Esophagus muscularis mucosa (tissue), 4 donors: ENCODE data around the gene C9orf72. TPM values are rescaled to one million over a fixed set of nuclear protein-coding genes. Genes with fewer than 3 reads are reported as not detected.

Experiments
- DNase-seq: peaks from one replicate; pipeline ENCODE4 v3.0.0-alpha.2; 2017; ENCODE audit errors: extremely low spot score
- H3K27ac ChIP-seq, 4 donors: fragments of 200-600 bp; sonication (generic); replicated peaks in 1 of 4; 1 replicate in 3 of 4; 2 replicates in 1 of 4; pipeline ENCODE4 v1.5.1; 2016 to 2019; ENCODE audit warnings: mild to moderate bottlenecking in 1 of 4
- H3K27me3 ChIP-seq, 4 donors: fragments of 200-600 bp; sonication (generic); one replicate each; pipeline versions ENCODE4 v1.5.1 to v1.6.0; 2016 to 2019
- H3K36me3 ChIP-seq, 4 donors: fragments of 200-600 bp; sonication (generic); one replicate each; pipeline ENCODE4 v1.5.1; 2016 to 2019
- H3K4me1 ChIP-seq, 4 donors: fragments of 200-600 bp; sonication (generic); one replicate each; pipeline ENCODE4 v1.5.1; 2016 to 2019
- H3K4me3 ChIP-seq, 4 donors: fragments of 200-600 bp; sonication (generic); 1 replicate in 2 of 4; 2 replicates in 2 of 4; pipeline ENCODE4 v1.5.1; 2016 to 2019; ENCODE audit warnings: mild to moderate bottlenecking in 4 of 4, moderate library complexity in 1 of 4
- H3K9me3 ChIP-seq, 4 donors: fragments of 200-600 bp; sonication (generic); 1 replicate in 3 of 4; 2 replicates in 1 of 4; pipeline ENCODE4 v1.5.1; 2016 to 2019
- EP300 ChIP-seq: sonication (generic); formaldehyde crosslinking; IDR thresholded peaks from one replicate; pipeline ENCODE4 v1.6.1; 2017; ENCODE audit warnings: antibody characterized with exemption
- POLR2A ChIP-seq: fragments of 450-650 bp; IDR thresholded peaks from one replicate; pipeline ENCODE4 v1.6.1; 2017; ENCODE audit warnings: antibody characterized with exemption, moderate library complexity, mild to moderate bottlenecking, low read depth
- POLR2AphosphoS5 ChIP-seq, 2 donors: sonication (generic); formaldehyde crosslinking; IDR thresholded peaks; one replicate each; pipeline ENCODE4 v1.6.1; 2017; ENCODE audit warnings: antibody characterized with exemption in 2 of 2
- WGBS: methylation state at CpG from one replicate; pipeline ENCODE4 v1.1.5; 2018; 5-methylcytosine and 5-hydroxymethylcytosine counted together
- intact Hi-C: fragments of 100-400 bp; cut with DNase I; formaldehyde crosslinking; loops from one replicate; pipeline ENCODE4 v1.15.1; 2023
- total RNA-seq, 4 donors: library from RNA; depleted of rRNA; stranded (reverse); fragments of >200 nt; gene quantifications; one replicate each; pipeline versions ENCODE4 v1.1.0 to v1.2.1, GENCODE V29; 2016
- TF ChIP-seq, protein P1 (sequence below), 3 experiments: fragments of 200-600 bp in 2 of 3; fragments of 450-650 bp in 1 of 3; sonication (generic) in 2 of 3; IDR thresholded peaks; one replicate each; pipeline ENCODE4 v1.5.1; 2017 to 2019; ENCODE audit warnings: antibody characterized with exemption in 3 of 3, mild to moderate bottlenecking in 2 of 3, moderate library complexity in 1 of 3

C9orf72 gene
- total RNA-seq, 4 donors from 2014 or later, result 11.5 to 20.5 (median 14.6) TPM

DNA sequence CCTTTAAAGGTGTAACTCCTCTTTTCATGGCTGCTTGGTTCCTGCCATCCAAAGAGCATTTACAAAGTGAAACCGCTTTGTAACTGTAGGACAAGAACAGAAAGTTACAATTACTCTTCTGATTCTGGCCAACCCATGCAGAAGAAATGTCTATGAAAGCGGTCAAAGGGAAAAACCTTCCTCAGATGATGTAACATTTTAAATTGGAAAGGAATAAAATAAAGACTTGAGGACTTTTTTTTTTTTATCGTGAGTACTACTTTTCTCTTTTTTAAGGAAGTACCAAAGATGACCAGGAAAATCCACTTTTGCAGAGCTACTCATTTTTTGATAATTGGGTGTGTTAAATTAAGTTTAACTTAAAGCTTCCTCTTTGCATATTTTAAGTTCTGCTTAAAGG, 13.0 kb upstream of the C9orf72 start:
- Histone ChIP-seq H3K27ac (no peak overlapping the region), H3K9me3 (no peaks in the 10 kb centered on the region), H3K4me3 (no peak overlapping the region), H3K4me1 (no peaks in the 10 kb centered on the region), H3K36me3 (no peaks in the 10 kb centered on the region), H3K27me3 (no peaks in the 10 kb centered on the region)
- intact Hi-C loops, result no loop called here
- no peak for DNase-seq
- TF ChIP-seq POLR2AphosphoS5 (IDR thresholded peaks at IDR 0.05) (no peak), POLR2A (no peak), EP300 (no peak)
- TF ChIP-seq, protein P1, sequence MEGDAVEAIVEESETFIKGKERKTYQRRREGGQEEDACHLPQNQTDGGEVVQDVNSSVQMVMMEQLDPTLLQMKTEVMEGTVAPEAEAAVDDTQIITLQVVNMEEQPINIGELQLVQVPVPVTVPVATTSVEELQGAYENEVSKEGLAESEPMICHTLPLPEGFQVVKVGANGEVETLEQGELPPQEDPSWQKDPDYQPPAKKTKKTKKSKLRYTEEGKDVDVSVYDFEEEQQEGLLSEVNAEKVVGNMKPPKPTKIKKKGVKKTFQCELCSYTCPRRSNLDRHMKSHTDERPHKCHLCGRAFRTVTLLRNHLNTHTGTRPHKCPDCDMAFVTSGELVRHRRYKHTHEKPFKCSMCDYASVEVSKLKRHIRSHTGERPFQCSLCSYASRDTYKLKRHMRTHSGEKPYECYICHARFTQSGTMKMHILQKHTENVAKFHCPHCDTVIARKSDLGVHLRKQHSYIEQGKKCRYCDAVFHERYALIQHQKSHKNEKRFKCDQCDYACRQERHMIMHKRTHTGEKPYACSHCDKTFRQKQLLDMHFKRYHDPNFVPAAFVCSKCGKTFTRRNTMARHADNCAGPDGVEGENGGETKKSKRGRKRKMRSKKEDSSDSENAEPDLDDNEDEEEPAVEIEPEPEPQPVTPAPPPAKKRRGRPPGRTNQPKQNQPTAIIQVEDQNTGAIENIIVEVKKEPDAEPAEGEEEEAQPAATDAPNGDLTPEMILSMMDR (IDR thresholded peaks at IDR 0.05), result no peak
- 83% methylated on average over 3 of the region's 3 CpGs for WGBS

DNA sequence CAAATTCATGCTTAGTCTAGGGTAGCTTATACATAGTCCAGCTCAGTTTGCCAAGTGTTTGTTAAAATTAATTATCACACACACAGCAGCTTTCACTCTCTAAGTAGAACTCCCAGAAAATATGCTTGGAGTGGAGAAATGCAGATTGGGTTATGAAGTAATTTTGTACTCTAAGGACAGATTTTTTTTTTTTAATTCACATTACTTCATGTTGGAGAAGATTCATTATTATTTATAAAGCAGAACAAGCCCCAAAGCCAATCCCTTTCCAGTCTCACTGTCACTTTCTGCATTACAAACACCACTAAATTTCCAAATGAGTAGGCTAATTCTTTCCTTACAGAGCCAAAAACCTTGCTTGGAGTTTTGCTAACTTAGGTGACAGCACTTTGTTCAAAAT, 11.7 kb upstream of the C9orf72 start:
- no peaks in the 10 kb centered on the region for H3K9me3 ChIP-seq
- no peaks in the 10 kb centered on the region for H3K27me3 ChIP-seq
- no peak overlapping the region for H3K4me3 ChIP-seq
- no peak for DNase-seq
- no peaks in the 10 kb centered on the region for H3K36me3 ChIP-seq
- TF ChIP-seq POLR2AphosphoS5 (IDR thresholded peaks at IDR 0.05) (no peak), POLR2A (no peak), EP300 (no peak)
- TF ChIP-seq, protein P1 (IDR thresholded peaks at IDR 0.05), result no peak
- intact Hi-C loops, result no loop called here
- no peak overlapping the region for H3K27ac ChIP-seq
- no peaks in the 10 kb centered on the region for H3K4me1 ChIP-seq

DNA sequence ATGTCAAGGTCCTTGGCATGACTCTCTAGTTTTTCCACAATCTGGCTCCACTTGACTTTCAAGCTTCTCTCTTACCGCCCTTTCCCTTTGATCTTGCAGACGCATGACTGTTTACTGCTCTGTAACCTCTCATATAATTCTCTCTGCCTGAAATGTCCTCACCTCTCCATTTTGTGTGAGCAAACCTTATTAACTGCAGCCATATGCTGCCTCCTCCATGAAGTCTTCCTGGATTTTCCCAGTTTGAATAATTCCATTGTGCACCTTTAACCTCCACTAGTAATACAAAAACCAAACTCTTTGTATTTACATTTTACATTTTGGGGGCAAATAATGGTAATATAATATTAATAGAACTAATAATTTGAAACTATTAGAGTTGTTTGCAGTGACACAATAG, 9.5 kb upstream of the C9orf72 start:
- H3K27me3 ChIP-seq, result no peaks in the 10 kb centered on the region
- no peak overlapping the region for H3K4me3 ChIP-seq
- H3K27ac ChIP-seq, result no peak overlapping the region
- peaks cover 0 to 4% (median 0%) of the 10 kb centered on the region in 4 donors for H3K9me3 ChIP-seq
- WGBS, result 89% methylated on average over 2 of the region's 2 CpGs
- H3K36me3 ChIP-seq, result no peaks in the 10 kb centered on the region
- no peak for DNase-seq
- intact Hi-C loops, result no loop called here
- no peaks in the 10 kb centered on the region for H3K4me1 ChIP-seq
- TF ChIP-seq POLR2AphosphoS5 (IDR thresholded peaks at IDR 0.05) (no peak), POLR2A (no peak), EP300 (no peak)
- TF ChIP-seq, protein P1 (IDR thresholded peaks at IDR 0.05), result no peak

DNA sequence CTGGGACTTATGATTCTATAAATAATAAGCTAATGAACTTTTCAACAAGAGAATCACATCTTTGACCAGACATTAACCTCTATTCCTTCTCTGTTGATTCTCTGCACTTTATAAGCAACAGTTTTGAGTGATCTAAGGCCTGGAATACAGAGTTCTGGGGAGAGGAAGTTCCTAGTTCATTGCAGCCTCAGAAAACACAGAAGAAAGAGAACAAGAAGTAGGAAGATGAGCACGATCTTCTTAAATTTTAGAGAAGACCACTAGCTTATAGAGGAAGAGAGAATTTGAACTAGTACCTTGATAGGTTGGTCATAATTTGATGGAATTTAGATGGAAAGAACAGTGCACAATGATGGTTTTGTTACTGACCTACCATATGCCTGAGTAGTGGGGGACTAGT, 8.5 kb upstream of the C9orf72 start:
- 85% methylated on average over 1 of the region's 1 CpG for WGBS
- no peak overlapping the region for H3K27ac ChIP-seq
- DNase-seq, result no peak
- intact Hi-C loops, result no loop called here
- peaks cover 0 to 4% (median 0%) of the 10 kb centered on the region in 4 donors for H3K9me3 ChIP-seq
- H3K4me1 ChIP-seq, result no peaks in the 10 kb centered on the region
- TF ChIP-seq, protein P1 (IDR thresholded peaks at IDR 0.05), result no peak
- TF ChIP-seq POLR2AphosphoS5 (IDR thresholded peaks at IDR 0.05) (no peak), POLR2A (no peak), EP300 (no peak)
- H3K27me3 ChIP-seq, result no peaks in the 10 kb centered on the region
- no peak overlapping the region for H3K4me3 ChIP-seq
- H3K36me3 ChIP-seq, result no peaks in the 10 kb centered on the region
